Left kidney (tissue), 8 donors: ENCODE measurements around the gene ERGIC2. TPM values are rescaled to one million over a fixed set of nuclear protein-coding genes. Genes with fewer than 3 reads are reported as not detected.
"Not testable (repeated sequence)": the region's sequence is repeated elsewhere in the genome, so short reads cannot be mapped to it uniquely, and the experiment has no call there.

Experiments
- DNase-seq: peaks from one replicate; pipeline ENCODE4 v3.0.0-alpha.2; 2013
- long read RNA-seq, 8 donors: transcript quantifications; one replicate each; lab custom pipeline, GENCODE V29; 2026
- polyA plus RNA-seq: library from polyadenylated mRNA; unstranded; fragments of 120-200 nt; gene quantifications from one replicate; pipeline ENCODE4 v1.2.1, GENCODE V29; 2013; ENCODE audit not compliant: insufficient read length

Gene ERGIC2, protein sequence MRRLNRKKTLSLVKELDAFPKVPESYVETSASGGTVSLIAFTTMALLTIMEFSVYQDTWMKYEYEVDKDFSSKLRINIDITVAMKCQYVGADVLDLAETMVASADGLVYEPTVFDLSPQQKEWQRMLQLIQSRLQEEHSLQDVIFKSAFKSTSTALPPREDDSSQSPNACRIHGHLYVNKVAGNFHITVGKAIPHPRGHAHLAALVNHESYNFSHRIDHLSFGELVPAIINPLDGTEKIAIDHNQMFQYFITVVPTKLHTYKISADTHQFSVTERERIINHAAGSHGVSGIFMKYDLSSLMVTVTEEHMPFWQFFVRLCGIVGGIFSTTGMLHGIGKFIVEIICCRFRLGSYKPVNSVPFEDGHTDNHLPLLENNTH
- polyA plus RNA-seq: 101 TPM
- long read RNA-seq, donor 1, full-length matches to known transcripts: 15 of 22 reads
- long read RNA-seq, donor 1, partial matches to known transcripts: 7 of 22 reads
- long read RNA-seq, donor 1, other reads (novel, unspliced or antisense): 0 of 22 reads
- long read RNA-seq, donor 2, full-length matches to known transcripts: 20 of 20 reads
- long read RNA-seq, donor 2, partial matches to known transcripts: 0 of 20 reads
- long read RNA-seq, donor 2, other reads (novel, unspliced or antisense): 0 of 20 reads
- long read RNA-seq, donor 3, full-length matches to known transcripts: 17 of 28 reads
- long read RNA-seq, donor 3, partial matches to known transcripts: 11 of 28 reads
- long read RNA-seq, donor 3, other reads (novel, unspliced or antisense): 0 of 28 reads
- long read RNA-seq, donor 4: 0 reads
- long read RNA-seq, donor 5, full-length matches to known transcripts: 35 of 40 reads
- long read RNA-seq, donor 5, partial matches to known transcripts: 0 of 40 reads
- long read RNA-seq, donor 5, other reads (novel, unspliced or antisense): 5 of 40 reads
- long read RNA-seq, donor 6, full-length matches to known transcripts: 22 of 22 reads
- long read RNA-seq, donor 6, partial matches to known transcripts: 0 of 22 reads
- long read RNA-seq, donor 6, other reads (novel, unspliced or antisense): 0 of 22 reads
- long read RNA-seq, donor 7, full-length matches to known transcripts: 42 of 50 reads
- long read RNA-seq, donor 7, partial matches to known transcripts: 8 of 50 reads
- long read RNA-seq, donor 7, other reads (novel, unspliced or antisense): 0 of 50 reads
- long read RNA-seq, donor 8, full-length matches to known transcripts: 4 of 4 reads
- long read RNA-seq, donor 8, partial matches to known transcripts: 0 of 4 reads
- long read RNA-seq, donor 8, other reads (novel, unspliced or antisense): 0 of 4 reads

DNA sequence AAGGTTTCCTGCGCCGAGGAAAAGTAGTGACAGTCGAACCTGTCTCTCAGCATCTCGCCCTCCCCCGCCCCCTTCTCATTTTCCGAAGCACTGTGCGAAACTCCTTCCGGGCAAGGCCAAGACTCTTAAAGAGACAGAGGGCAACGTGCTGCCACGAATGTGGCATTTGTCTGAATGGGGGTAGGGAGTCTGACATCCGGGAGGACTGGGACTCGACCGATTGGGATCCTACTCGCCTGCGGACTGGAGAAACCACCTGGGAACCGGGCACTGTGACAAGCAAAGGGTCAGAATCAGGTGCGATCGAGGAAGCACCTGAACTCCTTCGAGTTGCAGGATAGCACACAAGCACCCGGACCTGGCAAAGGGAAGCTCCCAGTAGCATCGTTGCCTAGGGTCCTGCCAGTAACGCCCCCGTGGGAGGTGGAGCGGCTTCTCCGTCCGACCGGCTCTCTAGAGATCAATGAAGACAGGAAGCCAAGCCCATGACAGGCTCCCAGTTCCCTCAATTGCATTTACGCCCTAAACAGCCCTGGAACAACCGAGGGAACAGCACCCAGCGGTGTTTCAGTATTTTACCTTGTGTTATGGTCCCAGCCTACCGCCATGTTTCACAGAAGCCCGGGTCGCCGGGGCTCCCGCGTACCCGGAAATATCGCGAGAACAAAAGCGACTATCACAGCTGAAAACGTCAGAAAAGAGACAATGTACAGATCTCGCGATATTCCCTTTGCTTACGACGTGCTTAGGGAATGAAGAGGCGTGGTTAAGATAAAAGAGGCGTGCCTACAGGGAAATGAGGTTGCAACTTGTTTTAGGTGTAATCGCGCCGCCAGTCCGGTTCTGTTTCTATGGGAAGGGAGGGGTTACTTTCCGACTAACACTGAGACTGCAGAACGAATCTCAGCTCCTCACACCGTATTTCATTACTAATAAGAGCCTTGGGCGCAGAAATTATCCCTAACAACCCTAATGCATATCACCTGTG lies at the start of gene ERGIC2:
Gene ERGIC2 (minus strand): TSS at position 637 of the 988 bp plus-strand sequence. CDS start 9,539 bp downstream, outside the sequence.
- peak; percentile 100 for DNase-seq

DNA sequence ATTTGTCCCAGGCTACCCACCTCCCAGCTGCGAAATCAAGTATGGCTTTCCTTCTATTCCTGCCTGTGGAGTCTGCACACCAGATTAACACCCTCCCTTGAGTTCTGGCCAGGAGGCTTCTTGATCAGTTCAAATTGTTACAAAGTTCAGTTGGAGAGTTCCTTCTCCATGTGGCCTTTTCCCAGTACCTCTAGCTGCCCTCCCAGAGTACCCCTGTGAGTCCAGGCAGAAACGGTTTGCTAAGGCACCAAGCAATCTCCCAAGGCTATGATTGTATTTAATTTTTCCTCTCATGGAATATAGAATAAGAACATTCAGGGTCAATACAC lies 49.7 kb upstream of the ERGIC2 start:
- DNase-seq: no peak

DNA sequence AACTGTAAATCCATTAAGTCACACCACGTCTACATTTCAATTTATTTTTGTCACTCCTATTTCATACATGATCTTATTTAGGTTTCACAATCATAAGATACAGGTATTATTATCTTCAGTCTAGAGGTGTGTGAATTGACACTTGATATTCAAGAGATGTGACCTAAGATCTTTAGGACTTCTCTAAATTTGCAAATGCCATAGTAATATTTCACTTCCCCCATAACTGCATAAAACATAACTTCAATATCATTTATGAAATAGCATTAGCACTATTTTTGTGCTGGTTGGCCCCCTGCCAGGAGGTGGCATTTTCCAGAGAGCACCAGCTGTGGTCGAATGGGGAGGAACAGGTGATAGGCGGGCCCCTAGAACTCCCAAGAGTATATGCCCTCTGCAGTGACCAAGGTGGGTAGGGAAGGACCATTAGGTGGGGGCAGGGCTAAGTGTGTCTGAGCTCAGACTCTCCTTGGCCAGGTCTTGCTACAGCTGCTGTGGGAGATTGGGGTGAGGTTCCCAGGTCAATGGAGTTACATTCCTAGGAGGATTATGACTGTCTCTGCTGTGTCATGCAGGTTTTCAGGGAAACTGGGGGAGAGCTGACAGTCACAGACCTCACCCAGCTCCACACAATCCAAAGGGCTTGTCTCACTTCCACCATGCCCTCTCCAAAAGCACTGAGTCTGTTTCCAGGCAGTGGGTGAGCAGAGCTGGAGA lies 49.2 kb upstream of the ERGIC2 start:
- DNase-seq: no peak

DNA sequence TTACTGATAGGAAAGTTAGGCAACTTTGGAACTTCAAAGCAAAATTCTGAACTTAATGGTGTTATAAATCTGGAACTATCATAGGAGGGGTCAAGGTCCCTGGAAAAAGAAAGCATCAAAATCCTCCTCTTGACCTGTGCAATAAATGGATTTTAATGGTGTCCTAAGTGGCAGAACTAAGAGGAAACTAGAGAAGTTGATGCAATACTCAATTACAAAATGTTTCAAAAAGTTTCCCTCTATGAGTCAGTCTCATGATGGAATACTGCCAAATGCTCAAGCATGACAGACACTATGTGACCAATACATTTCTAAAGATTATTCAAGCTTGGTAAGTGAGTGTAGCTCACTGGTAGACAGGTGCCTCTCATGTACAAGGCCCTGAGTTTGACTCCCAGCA lies 47.7 kb upstream of the ERGIC2 start:
- no peak for DNase-seq

DNA sequence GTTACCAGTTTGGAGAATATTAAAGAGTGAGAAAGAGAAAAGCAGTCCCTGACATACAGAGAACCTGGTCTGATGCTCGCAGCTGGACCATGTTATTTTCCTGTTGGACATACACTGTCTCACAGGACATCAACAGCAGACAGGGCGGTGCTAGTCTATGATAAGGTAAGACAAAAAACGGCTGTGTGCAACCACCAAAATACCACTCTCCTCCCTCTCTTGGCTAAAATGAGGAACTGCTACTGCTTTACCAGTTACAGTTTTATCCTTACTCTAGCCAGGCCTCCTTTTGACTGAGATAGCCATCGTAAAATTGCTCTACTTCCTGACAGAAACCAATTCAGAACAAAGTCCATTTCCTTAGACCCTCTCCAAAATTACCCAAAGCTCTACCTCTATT lies 47.0 kb upstream of the ERGIC2 start:
- no peak for DNase-seq

DNA sequence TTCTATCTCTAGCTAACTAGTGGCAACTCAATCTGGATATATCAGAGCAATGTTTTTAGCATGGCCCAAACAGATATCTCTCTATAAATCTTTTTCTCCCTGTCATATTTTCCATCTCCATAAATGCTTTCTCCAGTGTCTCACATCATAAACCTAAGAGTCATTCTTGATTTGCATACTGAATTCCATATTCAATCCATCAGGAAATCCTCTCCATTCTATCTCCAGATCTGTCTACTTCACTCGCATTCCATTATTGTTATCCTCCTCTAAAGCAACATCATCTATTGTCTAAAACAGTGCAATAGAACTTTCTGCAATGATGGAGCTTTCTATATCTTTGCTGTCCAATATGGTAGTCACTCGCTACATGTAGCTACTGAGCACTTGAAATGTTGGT lies 45.5 kb upstream of the ERGIC2 start:
- no peak for DNase-seq

DNA sequence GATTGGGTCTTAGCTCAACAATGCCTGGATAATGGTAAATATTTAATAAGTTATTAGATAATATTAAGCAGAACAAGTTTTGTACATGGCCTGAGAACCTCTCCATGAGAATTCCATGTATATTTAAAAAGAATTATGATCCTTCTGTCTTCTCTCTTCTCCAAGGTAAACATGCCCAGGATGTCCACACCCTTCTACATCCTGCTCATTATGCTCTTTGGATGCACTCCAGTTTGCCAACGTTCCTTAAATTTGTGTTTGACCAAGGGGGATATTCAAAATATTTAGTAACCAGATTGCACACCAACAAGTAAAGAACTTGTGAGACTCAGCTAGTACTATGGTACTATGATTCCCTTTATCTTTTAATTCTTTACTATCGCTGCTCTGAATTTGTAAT lies 44.8 kb upstream of the ERGIC2 start:
- DNase-seq: no peak

DNA sequence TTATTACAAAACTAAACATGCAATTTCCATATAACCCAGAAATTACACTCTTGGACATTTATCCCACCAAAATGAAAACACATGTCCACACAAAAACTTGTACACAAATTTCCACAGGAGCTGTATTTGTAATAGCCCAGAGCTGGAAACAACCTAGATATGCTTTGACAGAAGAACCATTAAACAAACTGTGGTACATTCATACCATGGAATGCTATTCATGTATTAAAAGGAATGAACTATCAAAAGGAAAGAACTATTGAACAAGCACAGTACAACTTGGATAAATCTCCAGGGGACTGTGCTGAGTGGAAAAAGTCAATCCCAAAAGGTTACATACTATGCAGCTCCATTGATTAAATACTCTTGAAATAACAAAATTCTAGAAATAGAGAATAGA lies 35.8 kb upstream of the ERGIC2 start:
- DNase-seq: no peak

DNA sequence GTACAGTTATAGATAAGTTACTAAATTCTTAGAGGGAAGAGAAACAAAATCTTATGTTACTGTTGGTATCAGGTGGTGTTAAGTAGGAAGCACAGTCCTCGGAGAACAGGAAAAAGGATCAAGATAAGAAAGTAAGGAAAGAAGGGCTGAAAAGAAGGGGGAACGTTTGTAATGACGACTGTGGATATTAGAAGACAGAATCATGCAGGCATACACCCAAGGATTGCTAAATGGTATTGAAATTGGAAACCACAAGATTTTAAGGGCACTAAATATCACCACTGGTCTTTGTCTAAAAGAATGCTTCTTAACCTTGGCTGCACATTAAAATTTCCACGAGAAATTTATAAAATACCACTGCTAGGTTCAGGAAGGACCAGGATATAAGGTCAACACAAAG lies 34.1 kb upstream of the ERGIC2 start:
- no peak for DNase-seq

DNA sequence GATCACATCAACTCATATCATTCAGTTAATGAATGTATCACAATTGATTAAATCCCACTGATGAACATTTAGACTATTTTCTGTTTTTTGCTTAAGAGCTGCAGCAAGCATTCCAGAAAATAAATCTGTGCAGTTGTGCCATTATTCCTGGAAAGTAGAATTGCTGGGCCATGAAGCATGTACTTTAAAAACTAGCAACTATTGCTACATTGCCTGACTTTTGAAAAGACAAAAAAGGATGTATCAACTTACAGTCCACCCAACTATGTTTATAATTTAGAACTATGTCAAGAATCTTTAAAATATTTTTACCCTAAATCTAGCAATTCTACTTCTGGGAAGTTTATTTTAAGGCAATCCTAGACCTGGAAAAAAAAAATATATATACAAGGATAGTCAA lies 33.4 kb upstream of the ERGIC2 start:
- DNase-seq: no peak

DNA sequence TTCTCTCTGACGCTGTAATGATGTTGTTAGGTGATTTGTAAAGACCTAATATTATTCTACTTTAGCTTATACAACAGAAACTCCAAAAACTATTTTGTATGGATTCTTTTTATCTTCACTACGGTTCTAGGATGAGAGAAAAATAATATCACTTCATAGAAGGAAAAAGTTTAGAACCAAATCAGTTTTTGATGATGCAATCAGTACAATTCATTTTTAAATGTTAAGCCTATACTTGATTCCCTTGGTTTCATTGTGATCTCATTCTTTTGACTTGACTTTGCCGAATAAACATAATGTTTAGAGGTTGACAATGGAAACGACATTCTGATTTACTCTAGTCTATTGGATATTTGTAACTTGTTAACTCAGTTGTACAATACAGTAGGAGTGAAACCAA lies 24.6 kb upstream of the ERGIC2 start:
- DNase-seq: no peak

DNA sequence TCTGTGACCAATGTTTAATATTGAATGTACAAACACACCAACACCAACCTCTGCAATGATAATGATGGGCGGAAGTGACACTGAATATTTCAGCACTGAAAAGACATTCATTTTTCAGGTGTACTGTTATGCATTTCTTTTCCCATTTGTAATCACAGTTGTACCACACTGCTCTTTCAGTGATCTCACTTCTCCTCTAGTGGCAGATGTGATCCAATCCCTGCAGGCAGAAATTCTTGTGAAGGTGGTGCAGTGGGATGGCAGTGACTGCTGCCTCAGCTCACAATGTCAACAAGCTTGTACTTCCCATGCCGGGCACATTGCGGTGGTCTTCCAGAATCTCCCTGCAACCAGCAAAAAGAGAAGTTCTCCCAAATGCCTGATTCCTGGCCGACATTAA lies 23.0 kb upstream of the ERGIC2 start:
- no peak for DNase-seq

DNA sequence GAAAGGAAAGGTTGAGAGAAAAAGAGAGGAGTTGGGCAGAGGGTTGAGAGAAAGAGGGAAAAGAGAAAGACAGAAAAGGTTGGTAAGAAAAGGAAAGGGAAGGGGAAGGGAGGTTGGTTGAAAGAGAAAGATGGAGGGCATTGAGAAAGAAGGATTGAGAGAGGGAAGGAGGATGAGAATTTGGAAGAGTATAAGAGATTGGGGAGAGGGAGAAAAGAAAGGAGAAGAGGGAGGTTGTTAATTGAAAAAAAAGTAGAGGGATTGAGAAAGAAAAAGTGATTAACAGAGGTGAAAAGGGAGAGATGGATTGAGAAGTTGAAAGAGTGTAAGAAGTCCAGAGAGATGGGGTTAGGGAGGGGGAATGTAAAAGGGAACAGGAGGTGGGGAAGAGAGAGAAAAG lies 21.5 kb upstream of the ERGIC2 start:
- DNase-seq: no peak

DNA sequence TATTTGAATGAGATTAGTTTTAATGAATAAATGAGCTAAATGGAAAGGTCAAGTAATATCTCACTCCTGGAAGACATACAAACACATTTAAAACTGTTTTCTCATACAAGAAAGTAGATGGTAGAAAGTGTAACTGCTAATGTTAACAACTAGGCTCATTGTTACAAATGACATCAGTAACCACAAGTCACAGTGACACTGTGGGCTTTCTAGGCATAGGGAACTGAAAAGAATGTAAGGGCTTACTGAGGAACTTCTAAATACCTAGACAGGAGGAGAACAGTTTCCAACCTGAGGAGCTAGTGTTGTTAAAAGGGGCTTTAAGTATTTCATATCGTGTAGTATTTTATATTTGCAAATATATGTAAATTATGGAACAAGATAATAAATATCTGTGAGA lies 17.5 kb upstream of the ERGIC2 start:
- no peak for DNase-seq

DNA sequence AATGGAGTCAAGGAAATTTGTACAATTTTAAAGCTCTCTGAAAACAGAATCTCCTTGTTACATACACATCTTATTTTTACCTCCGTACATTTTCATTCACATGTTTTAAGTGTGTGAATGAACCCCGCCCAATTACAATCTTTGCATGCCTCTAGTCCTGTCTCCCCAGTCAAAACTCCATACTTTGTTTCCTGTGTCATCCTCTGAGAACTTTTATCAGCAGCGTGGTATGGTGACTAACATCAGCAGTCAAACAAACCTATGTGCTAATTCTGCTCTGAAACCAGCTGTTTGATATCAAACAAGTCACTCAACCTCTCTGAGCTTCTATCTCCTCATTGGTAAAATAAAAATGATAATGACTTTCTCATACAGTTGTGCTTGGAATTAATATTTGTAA lies 15.8 kb upstream of the ERGIC2 start:
- no peak for DNase-seq

DNA sequence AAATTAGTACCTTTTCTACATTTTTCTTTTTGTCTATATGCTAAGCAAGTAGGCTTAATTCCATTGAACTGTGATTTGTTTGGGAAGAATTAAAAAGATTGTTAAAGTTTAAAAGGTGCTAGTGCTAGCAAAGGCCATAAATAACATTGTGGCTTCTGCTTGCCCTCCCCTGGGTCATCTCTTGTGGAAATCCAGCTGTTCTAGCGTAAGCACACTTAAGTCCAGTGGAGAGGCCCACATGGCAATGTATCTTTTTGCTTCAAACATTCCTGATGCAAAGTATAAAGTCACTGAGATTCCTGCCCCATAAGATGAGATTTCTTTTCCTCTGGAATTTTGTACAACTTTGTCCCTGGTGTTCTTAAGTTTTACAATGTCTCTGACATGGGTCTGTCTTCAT lies 14.4 kb upstream of the ERGIC2 start:
- no peak for DNase-seq

DNA sequence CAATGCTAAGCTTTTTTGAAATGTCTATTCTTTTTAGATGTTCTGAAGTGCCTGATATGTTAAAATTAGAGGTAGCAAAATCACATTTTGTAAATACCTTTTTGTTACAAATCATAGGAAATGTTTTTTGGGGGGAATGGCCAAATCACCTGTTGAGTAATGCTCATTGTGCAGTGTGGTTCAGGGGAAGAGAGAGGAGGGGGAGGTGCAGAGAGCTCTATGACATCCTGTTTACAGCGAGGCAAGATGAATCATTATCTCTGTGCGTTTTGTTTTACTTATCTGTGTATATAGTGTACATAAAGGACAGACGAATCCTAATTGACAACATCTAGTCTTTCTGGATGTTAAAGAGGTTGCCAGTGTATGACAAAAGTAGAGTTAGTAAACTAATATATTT lies 9.4 kb upstream of the ERGIC2 start:
- DNase-seq: not testable (repeated sequence)

DNA sequence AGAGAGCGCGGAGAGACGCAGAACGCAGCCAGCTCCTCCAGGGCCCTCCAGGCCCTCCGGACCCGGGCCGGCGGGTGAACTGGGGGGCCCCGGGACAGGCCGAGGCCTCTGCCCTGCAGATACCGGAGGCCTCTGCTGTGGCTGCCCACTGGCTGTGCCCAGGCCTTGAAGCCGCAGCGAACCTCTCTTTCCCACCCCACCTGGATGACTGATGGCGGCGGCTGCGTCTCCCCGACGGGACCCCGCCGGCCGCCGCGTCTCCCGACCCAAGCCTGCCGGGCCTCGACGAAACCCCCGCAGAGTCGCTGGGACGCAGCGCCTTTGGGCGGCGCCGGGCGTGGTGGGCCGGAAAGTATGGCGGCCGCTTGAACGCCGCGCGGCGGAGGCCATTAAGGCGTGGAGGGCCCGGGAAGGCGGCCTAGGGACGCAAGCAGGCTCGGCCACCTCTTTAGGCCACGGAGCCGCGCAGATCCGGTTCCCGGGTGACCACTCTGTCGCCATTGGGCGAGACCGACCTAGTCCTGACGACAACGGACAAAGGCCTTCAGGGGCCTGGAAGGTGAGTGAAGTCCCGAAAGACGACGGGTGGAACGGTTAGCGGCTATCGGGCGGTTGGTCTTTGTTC lies 8.4 kb upstream of the ERGIC2 start:
- no peak for DNase-seq

DNA sequence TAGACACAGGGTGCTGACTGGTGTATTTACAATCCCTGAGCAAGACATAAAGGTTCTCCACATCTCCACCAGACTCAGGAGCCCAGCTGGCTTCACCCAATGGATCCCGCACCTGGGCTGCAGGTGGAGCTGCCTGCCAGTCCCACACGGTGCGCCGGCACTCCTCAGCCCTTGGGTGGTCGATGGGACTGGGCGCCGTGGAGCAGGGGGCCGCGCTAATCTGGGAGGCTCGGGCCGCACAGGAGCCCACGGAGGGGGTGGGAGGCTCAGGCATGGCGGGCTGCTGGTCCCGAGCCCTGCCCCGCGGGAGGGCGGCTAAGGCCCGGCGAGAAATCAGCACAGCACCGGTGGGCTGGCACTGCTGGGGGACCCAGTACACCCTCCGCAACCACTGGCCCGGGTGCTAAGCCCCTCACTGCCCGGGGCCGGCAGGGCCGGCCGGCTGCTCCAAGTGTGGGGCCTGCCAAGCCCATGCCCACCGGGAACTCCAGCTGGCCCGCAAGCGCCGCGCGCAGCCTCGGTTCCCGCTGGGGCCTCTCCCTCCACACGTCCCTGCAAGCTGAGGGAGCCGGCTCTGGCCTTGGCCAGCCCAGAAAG lies 5.2 kb upstream of the ERGIC2 start:
- not testable (repeated sequence) for DNase-seq

DNA sequence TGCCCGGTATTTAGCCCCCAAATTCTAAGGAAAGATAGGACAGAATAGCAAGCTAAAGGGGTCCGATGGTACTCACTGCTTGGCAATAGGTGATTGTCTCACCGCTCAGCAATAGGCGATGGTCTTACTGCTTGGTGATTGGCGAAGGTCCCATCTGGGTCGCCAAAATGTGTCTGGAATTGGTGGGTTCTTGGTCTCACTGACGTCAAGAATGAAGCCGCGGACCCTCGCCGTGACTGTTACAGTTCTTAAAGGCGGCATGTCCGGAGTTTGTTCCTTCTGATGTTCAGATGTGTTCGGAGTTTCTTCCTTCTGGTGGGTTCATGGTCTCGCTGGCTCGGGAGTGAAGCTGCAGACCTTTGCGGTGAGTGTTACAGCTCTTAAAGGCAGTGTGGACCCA lies 4.2 kb upstream of the ERGIC2 start:
- DNase-seq: not testable (repeated sequence)
